ENCODE data around the gene IQSEC1. TPM values are rescaled to one million over a fixed set of nuclear protein-coding genes. Genes with fewer than 3 reads are reported as not detected.

IQSEC1 gene
- polyA plus RNA-seq, 1 experiment, result 4.8 TPM

GRCh38 chr3:13085846-13086179 is 12.6 kb upstream of the IQSEC1 start:
- no peak for TF ChIP-seq CTCF (IDR thresholded peaks at IDR 0.05; ENCODE audit: insufficient read depth, low read depth, low read length)
- no peak for DNase-seq (ENCODE audit: low read depth)
- CTCF ChIA-PET, result no interaction called here
- POLR2A ChIA-PET, result no interaction called here
- Histone ChIP-seq H3K27me3 (ENCODE audit: control insufficient read depth, insufficient read depth, low read length) (no peaks in the 10 kb centered on the region), H3K4me3 (ENCODE audit: low read depth, low read length) (no peak overlapping the region), H3K36me3 (ENCODE audit: control insufficient read depth, insufficient read depth, low read length) (no peaks in the 10 kb centered on the region)

GRCh38 chr3:13085081-13085845 is 12.0 kb upstream of the IQSEC1 start:
- ChIA-PET CTCF (interaction anchor here (1.5 kb wide), 1 partner anchor 367 kb away, joined by 4 read pairs; no protein-coding TSS in a partner anchor), POLR2A (no interaction called here)
- TF ChIP-seq CTCF (IDR thresholded peaks at IDR 0.05; ENCODE audit: insufficient read depth, low read depth, low read length), result no peak
- no peaks in the 10 kb centered on the region for H3K36me3 ChIP-seq (ENCODE audit: control insufficient read depth, insufficient read depth, low read length)
- 0 out of 2 replicates have a peak, but pooled peaks cover 2% of the 10 kb centered on the region for H3K27me3 ChIP-seq (ENCODE audit: control insufficient read depth, insufficient read depth, low read length)
- DNase-seq (ENCODE audit: low read depth), result no peak
- H3K4me3 ChIP-seq (ENCODE audit: low read depth, low read length), result no peak overlapping the region

GRCh38 chr3:13083898-13084297 is 10.7 kb upstream of the IQSEC1 start:
- TF ChIP-seq CTCF (IDR thresholded peaks at IDR 0.05; ENCODE audit: insufficient read depth, low read depth, low read length), result no peak
- POLR2A ChIA-PET, result no interaction called here
- no peaks in the 10 kb centered on the region for H3K36me3 ChIP-seq (ENCODE audit: control insufficient read depth, insufficient read depth, low read length)
- no peak overlapping the region for H3K4me3 ChIP-seq (ENCODE audit: low read depth, low read length)
- CTCF ChIA-PET, result interaction anchor here (0.6 to 4.3 kb wide), 3 partner anchors 8 to 369 kb away, joined by 3 to 37 read pairs (median 4); no protein-coding TSS in a partner anchor
- 0 out of 2 replicates have a peak, but pooled peaks cover 3% of the 10 kb centered on the region for H3K27me3 ChIP-seq (ENCODE audit: control insufficient read depth, insufficient read depth, low read length)
- DNase-seq (ENCODE audit: low read depth), result no peak

- no peak for TF ChIP-seq CTCF (IDR thresholded peaks at IDR 0.05; ENCODE audit: insufficient read depth, low read depth, low read length)
- POLR2A ChIA-PET, result no interaction called here
- no peak for DNase-seq (ENCODE audit: low read depth)
- Histone ChIP-seq H3K27me3 (ENCODE audit: control insufficient read depth, insufficient read depth, low read length) (peaks cover 5% of the 10 kb centered on the region; the same call in 1 of the 2 replicates), H3K36me3 (ENCODE audit: control insufficient read depth, insufficient read depth, low read length) (no peaks in the 10 kb centered on the region), H3K4me3 (ENCODE audit: low read depth, low read length) (no peak overlapping the region)
- CTCF ChIA-PET, result interaction anchor here (4.3 kb wide), 1 partner anchor 9 kb away, joined by 37 read pairs; no protein-coding TSS in a partner anchor
These were observed 10.0 kb upstream of the IQSEC1 start for GRCh38 chr3:13083254-13083653.

GRCh38 chr3:13082677-13083076 is 9.4 kb upstream of the IQSEC1 start:
- no peak for TF ChIP-seq CTCF (IDR thresholded peaks at IDR 0.05; ENCODE audit: insufficient read depth, low read depth, low read length)
- H3K27me3 ChIP-seq (ENCODE audit: control insufficient read depth, insufficient read depth, low read length), result peaks cover 5% of the 10 kb centered on the region; the same call in 1 of the 2 replicates
- H3K36me3 ChIP-seq (ENCODE audit: control insufficient read depth, insufficient read depth, low read length), result no peaks in the 10 kb centered on the region
- ChIA-PET CTCF (interaction anchor here (4.3 kb wide), 1 partner anchor 9 kb away, joined by 37 read pairs; no protein-coding TSS in a partner anchor), POLR2A (no interaction called here)
- no peak overlapping the region for H3K4me3 ChIP-seq (ENCODE audit: low read depth, low read length)
- DNase-seq (ENCODE audit: low read depth), result no peak

All from BJ (cell line).